Smooth muscle cell (in vitro differentiated cells): ENCODE data around the gene RFTN1. TPM values are rescaled to one million over a fixed set of nuclear protein-coding genes. Genes with fewer than 3 reads are reported as not detected.

Experiments used
- DNase-seq: peaks from one replicate; lab custom pipeline; 2025; ENCODE audit not compliant: unreplicated experiment; lab: John Stamatoyannopoulos, UW
- H2AFZ ChIP-seq: fragments of 200-600 bp; sonication (generic); 2 replicates; pipeline ENCODE4 v1.6.0; 2016; ENCODE audit warnings: antibody characterized with exemption, low read depth, mild to moderate bottlenecking
- H3F3A ChIP-seq: fragments of 200-600 bp; sonication (generic); 2 replicates; pipeline ENCODE4 v1.6.0; 2017; ENCODE audit warnings: antibody characterized with exemption, low read depth
- H3K27ac ChIP-seq: fragments of 200-600 bp; sonication (generic); 2 replicates; pipeline ENCODE4 v1.5.1; 2016; ENCODE audit warnings: low read depth, mild to moderate bottlenecking
- H3K27me3 ChIP-seq: fragments of 200-600 bp; sonication (generic); 2 replicates; pipeline ENCODE4 v1.6.1; 2016; ENCODE audit warnings: low read depth, mild to moderate bottlenecking
- H3K36me3 ChIP-seq: fragments of 200-600 bp; sonication (generic); 2 replicates; pipeline ENCODE4 v1.5.1; 2016; ENCODE audit warnings: low read depth
- H3K4me1 ChIP-seq: fragments of 200-600 bp; sonication (generic); 2 replicates; pipeline ENCODE4 v1.5.1; 2016; ENCODE audit warnings: low read depth
- H3K4me2 ChIP-seq: fragments of 200-600 bp; sonication (generic); 2 replicates; pipeline ENCODE4 v1.6.0; 2016; ENCODE audit warnings: mild to moderate bottlenecking
- H3K4me3 ChIP-seq: fragments of 200-600 bp; sonication (generic); 2 replicates; pipeline ENCODE4 v1.5.1; 2016; ENCODE audit warnings: mild to moderate bottlenecking
- H3K79me2 ChIP-seq: fragments of 200-600 bp; sonication (generic); 2 replicates; pipeline ENCODE4 v1.6.0; 2016; ENCODE audit warnings: low read depth, mild to moderate bottlenecking
- H3K9ac ChIP-seq: fragments of 200-600 bp; sonication (generic); 2 replicates; pipeline ENCODE4 v1.6.0; 2016; ENCODE audit warnings: low read depth
- H3K9me3 ChIP-seq: fragments of 200-600 bp; sonication (generic); replicated peaks from 2 replicates; pipeline ENCODE4 v1.5.1; 2016; ENCODE audit warnings: low read depth
- H4K20me1 ChIP-seq: fragments of 200-600 bp; sonication (generic); 2 replicates; pipeline ENCODE4 v1.6.0; 2016; ENCODE audit warnings: low read depth
- WGBS: methylation state at CpG from one replicate; pipeline ENCODE4 v1.1.7; 2016; ENCODE audit warnings: low lambda C conversion rate; 5-methylcytosine and 5-hydroxymethylcytosine counted together
- polyA plus RNA-seq: library from polyadenylated mRNA; unstranded; fragments of >200 nt; fragmentation: Nextera tagmentation; extraction: Ambion mirVana; gene quantifications from 2 replicates; pipeline ENCODE4 v1.2.1, GENCODE V29; 2016
- total RNA-seq: library from RNA; depleted of rRNA; stranded (reverse); fragments of >200 nt; gene quantifications from 2 replicates; pipeline ENCODE4 v1.2.3, GENCODE V29; 2014
- TF ChIP-seq, protein P1 (sequence below): fragments of 200-600 bp; sonication (generic); IDR thresholded peaks from 2 replicates; pipeline ENCODE4 v1.5.1; 2017; ENCODE audit warnings: borderline replicate concordance, mild to moderate bottlenecking, antibody characterized with exemption; ENCODE audit not compliant: insufficient read depth, poor library complexity, severe bottlenecking

Gene RFTN1
- total and polyA plus RNA-seq, 2 experiments from 2014 or later: 21.7 to 35.6 TPM

DNA sequence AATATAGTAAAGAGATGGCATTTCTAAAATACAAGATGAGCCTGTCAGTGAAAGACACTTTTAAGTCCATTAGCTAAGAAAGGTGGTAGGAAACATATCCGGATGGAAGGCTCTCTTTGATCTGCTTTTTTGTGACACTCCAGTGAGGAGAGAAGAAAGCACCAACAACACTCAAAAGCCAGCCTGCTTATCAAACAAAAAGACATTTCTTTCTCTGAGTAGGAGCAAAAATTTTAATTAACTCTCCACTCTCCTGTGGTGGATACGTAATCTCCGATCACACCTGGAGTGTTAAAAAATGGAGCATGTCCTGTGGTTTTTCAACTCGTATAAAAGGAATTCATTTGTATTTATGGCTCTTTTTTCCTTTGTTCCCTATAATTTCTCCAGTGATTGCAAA lies 183.1 kb downstream of the RFTN1 start:
- no peaks in the 10 kb centered on the region for H4K20me1 ChIP-seq
- no peaks in the 10 kb centered on the region for H3K27me3 ChIP-seq
- H3K36me3 ChIP-seq: peaks cover 18% of the 10 kb centered on the region
- H3K27ac ChIP-seq: no peak overlapping the region
- H3K9me3 ChIP-seq: no peaks in the 10 kb centered on the region
- no peak overlapping the region for H3K4me2 ChIP-seq
- H3K79me2 ChIP-seq: no peaks in the 10 kb centered on the region
- no peak for DNase-seq
- no peak overlapping the region for H3K4me3 ChIP-seq
- H3K9ac ChIP-seq: no peak overlapping the region
- no peaks in the 10 kb centered on the region for H3F3A ChIP-seq
- H3K4me1 ChIP-seq: peaks cover 12% of the 10 kb centered on the region
- WGBS: 95% methylated on average over 4 of the region's 4 CpGs
- TF ChIP-seq, protein P1, sequence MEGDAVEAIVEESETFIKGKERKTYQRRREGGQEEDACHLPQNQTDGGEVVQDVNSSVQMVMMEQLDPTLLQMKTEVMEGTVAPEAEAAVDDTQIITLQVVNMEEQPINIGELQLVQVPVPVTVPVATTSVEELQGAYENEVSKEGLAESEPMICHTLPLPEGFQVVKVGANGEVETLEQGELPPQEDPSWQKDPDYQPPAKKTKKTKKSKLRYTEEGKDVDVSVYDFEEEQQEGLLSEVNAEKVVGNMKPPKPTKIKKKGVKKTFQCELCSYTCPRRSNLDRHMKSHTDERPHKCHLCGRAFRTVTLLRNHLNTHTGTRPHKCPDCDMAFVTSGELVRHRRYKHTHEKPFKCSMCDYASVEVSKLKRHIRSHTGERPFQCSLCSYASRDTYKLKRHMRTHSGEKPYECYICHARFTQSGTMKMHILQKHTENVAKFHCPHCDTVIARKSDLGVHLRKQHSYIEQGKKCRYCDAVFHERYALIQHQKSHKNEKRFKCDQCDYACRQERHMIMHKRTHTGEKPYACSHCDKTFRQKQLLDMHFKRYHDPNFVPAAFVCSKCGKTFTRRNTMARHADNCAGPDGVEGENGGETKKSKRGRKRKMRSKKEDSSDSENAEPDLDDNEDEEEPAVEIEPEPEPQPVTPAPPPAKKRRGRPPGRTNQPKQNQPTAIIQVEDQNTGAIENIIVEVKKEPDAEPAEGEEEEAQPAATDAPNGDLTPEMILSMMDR: no peak
- H2AFZ ChIP-seq: no peak overlapping the region

DNA sequence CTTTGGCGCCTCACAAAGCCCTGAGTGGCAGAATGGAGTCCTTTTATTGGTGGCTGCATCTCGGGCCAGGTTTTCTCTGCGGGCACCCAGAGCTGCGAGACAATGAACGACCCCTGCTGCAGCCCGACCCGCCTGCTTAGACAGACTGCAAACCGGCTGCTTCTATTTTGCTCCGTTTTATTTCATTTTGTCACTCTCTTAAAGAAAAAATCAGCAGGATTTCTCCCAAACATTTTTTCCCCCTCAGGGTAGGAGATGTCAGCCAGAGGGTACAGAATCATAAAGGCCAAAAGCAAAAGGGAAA lies 183.7 kb downstream of the RFTN1 start:
- no peaks in the 10 kb centered on the region for H3K27me3 ChIP-seq
- WGBS: 94% methylated on average over 9 of the region's 9 CpGs
- H3K4me1 ChIP-seq: peaks cover 12% of the 10 kb centered on the region
- H3K36me3 ChIP-seq: peaks cover 18% of the 10 kb centered on the region
- DNase-seq: no peak
- no peak overlapping the region for H3K9ac ChIP-seq
- H4K20me1 ChIP-seq: no peaks in the 10 kb centered on the region
- H2AFZ ChIP-seq: no peak overlapping the region
- H3K4me2 ChIP-seq: no peak overlapping the region
- no peaks in the 10 kb centered on the region for H3F3A ChIP-seq
- TF ChIP-seq, protein P1: no peak
- H3K4me3 ChIP-seq: no peak overlapping the region
- H3K79me2 ChIP-seq: no peaks in the 10 kb centered on the region
- H3K9me3 ChIP-seq: no peaks in the 10 kb centered on the region
- H3K27ac ChIP-seq: no peak overlapping the region

DNA sequence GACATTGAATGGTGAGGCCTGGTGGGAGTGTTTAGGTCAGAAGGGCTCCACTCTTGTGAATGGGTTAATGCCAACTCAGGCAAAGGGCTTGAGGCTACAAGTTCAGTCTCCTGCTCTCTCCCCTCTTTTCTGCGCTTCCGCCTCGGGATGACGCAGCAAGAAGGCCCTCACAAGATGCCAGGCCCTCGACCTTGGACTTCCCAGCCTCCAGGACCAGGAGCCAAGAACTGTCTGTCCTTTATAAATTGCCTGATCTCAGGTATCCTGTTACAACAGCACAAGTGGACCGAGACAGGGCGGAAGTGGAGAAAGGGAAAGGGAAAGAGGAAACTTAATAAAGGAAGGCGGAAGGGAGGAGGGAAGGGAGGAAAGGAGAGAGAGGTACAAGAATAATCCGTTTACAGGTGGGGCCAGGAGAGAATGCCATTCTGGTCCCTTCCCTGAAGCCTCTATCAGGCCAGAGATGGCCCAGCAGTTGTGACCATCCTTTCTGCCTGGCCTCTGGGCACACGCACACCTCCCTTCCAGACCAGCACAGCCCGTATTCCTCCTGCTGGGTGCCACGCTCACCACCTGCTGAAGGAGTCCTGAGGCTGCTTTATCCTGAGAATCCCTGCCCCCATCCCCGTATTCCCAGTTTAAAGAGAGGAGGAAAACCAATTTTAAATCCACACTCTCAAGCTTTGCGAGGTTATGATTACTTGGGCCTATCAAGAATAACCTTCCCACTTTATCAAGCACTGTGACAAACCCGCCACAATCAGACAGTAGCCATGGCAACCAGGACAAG lies 184.3 kb downstream of the RFTN1 start:
- TF ChIP-seq, protein P1: no peak
- H3K9me3 ChIP-seq: no peaks in the 10 kb centered on the region
- H3F3A ChIP-seq: no peaks in the 10 kb centered on the region
- H3K4me2 ChIP-seq: no peak overlapping the region
- WGBS: 89% methylated on average over 15 of the region's 15 CpGs
- H3K4me1 ChIP-seq: peaks cover 12% of the 10 kb centered on the region
- H3K4me3 ChIP-seq: no peak overlapping the region
- no peak overlapping the region for H3K27ac ChIP-seq
- no peak overlapping the region for H2AFZ ChIP-seq
- H3K27me3 ChIP-seq: no peaks in the 10 kb centered on the region
- no peaks in the 10 kb centered on the region for H4K20me1 ChIP-seq
- DNase-seq: no peak
- H3K79me2 ChIP-seq: no peaks in the 10 kb centered on the region
- H3K36me3 ChIP-seq: peaks cover 18% of the 10 kb centered on the region
- H3K9ac ChIP-seq: no peak overlapping the region

DNA sequence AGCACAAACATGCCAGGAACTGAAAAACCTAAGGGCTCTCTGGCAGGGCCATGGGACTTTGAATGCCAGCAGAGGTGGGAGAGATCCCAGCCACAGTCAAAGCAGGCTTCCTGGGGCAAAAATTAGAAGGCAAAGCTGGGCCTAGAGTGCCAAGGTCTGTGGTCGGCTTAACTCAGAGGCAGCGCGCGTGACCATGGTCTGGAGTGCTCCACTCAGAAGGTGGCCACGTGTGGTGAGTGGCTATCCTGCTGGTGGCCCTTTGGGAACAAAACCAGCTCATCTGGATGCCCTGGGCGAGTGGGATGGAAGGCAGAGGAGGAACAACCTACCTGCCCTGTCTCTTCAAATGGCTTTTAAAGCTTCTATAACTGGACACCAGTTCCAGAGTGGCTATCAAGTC lies 185.4 kb downstream of the RFTN1 start:
- Histone ChIP-seq H3F3A (no peaks in the 10 kb centered on the region), H2AFZ (no peak overlapping the region), H3K79me2 (no peaks in the 10 kb centered on the region), H3K9ac (no peak overlapping the region), H3K4me3 (no peak overlapping the region), H3K36me3 (peaks cover 18% of the 10 kb centered on the region), H4K20me1 (no peaks in the 10 kb centered on the region), H3K9me3 (no peaks in the 10 kb centered on the region), H3K27me3 (no peaks in the 10 kb centered on the region), H3K4me1 (peaks cover 12% of the 10 kb centered on the region), H3K4me2 (no peak overlapping the region), H3K27ac (no peak overlapping the region)
- TF ChIP-seq, protein P1: no peak
- no peak for DNase-seq
- 99% methylated on average over 6 of the region's 6 CpGs for WGBS
